ENCODE data around the gene NREP.
A peak's percentile ranks its signal among the peaks of the same experiment; 100 is the strongest.

NREP gene

GRCh38 chr5:111795142-111795541 lies 38.1 kb upstream of the NREP start:
- intact Hi-C loops (cut with DNase I; ENCODE audit: low total_unique reads), result no loop called here
- Histone ChIP-seq H3K4me1 (peaks cover 0 to 14% (median 0%) of the 10 kb centered on the region in 4 donors), H3K36me3 (no peaks in the 10 kb centered on the region), H3K27ac (no peak overlapping the region), H3K27me3 (no peaks in the 10 kb centered on the region), H3K9me3 (no peaks in the 10 kb centered on the region), H3K4me3 (no peak overlapping the region)
- DNase-seq, result no peak
- TF ChIP-seq CTCF (IDR thresholded peaks at IDR 0.05), result no peak

GRCh38 chr5:111792471-111793058 lies 35.6 kb upstream of the NREP start:
- H3K4me1 ChIP-seq, result peaks cover 0 to 14% (median 0%) of the 10 kb centered on the region in 4 donors
- DNase-seq, result no peak
- H3K27ac ChIP-seq, result peak overlapping the region; percentile 2 to 31
- no peaks in the 10 kb centered on the region for H3K9me3 ChIP-seq
- H3K36me3 ChIP-seq, result no peaks in the 10 kb centered on the region
- intact Hi-C loops (cut with DNase I; ENCODE audit: low total_unique reads), result no loop called here
- TF ChIP-seq CTCF (IDR thresholded peaks at IDR 0.05), result no peak
- H3K4me3 ChIP-seq, result no peak overlapping the region
- H3K27me3 ChIP-seq, result no peaks in the 10 kb centered on the region

GRCh38 chr5:111790295-111790694 lies 33.3 kb upstream of the NREP start:
- no peak overlapping the region for H3K27ac ChIP-seq
- H3K4me1 ChIP-seq, result peaks cover 0 to 14% (median 0%) of the 10 kb centered on the region in 4 donors
- no peaks in the 10 kb centered on the region for H3K9me3 ChIP-seq
- intact Hi-C loops (cut with DNase I; ENCODE audit: low total_unique reads), result no loop called here
- H3K27me3 ChIP-seq, result no peaks in the 10 kb centered on the region
- H3K4me3 ChIP-seq, result no peak overlapping the region
- no peaks in the 10 kb centered on the region for H3K36me3 ChIP-seq
- DNase-seq, result no peak
- no peak for TF ChIP-seq CTCF (IDR thresholded peaks at IDR 0.05)

GRCh38 chr5:111787006-111787405 lies 30.0 kb upstream of the NREP start:
- DNase-seq, result no peak
- intact Hi-C loops (cut with DNase I; ENCODE audit: low total_unique reads), result no loop called here
- no peak overlapping the region for H3K4me3 ChIP-seq
- no peak overlapping the region for H3K27ac ChIP-seq
- H3K4me1 ChIP-seq, result peaks cover 0 to 25% (median 0%) of the 10 kb centered on the region in 4 donors
- no peaks in the 10 kb centered on the region for H3K36me3 ChIP-seq
- H3K9me3 ChIP-seq, result no peaks in the 10 kb centered on the region
- H3K27me3 ChIP-seq, result no peaks in the 10 kb centered on the region
- TF ChIP-seq CTCF (IDR thresholded peaks at IDR 0.05), result no peak

GRCh38 chr5:111784491-111785181 lies 27.6 kb upstream of the NREP start:
- no peaks in the 10 kb centered on the region for H3K36me3 ChIP-seq
- TF ChIP-seq CTCF (IDR thresholded peaks at IDR 0.05), result no peak
- DNase-seq, result no peak
- no peak overlapping the region for H3K4me3 ChIP-seq
- peaks cover 0 to 48% (median 0%) of the 10 kb centered on the region in 4 donors for H3K4me1 ChIP-seq
- H3K27me3 ChIP-seq, result no peaks in the 10 kb centered on the region
- intact Hi-C loops (cut with DNase I; ENCODE audit: low total_unique reads), result no loop called here
- peak overlapping the region in 1 of 2 donors; percentile 45 for H3K27ac ChIP-seq
- no peaks in the 10 kb centered on the region for H3K9me3 ChIP-seq
